Measurements from ENCODE around the gene NADK.

DNA sequence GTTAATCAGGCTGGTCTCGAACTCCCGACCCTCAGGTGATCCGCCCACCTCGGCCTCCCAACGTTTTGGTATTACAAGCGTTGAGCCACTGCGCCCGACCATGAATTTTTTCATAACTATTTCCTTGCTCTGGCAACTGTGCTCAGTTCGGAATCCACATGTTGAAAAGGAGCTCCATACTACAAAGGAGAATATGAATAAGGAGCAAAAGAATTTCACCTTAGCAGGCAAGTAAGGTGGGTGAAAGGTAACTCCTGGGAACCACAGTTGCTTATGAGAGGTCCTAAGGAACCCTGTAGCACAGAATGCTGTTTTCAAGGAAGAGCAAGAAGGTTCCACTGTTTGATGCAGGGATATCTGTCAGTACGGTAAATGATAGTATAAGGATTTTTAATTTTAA, 29.9 kb upstream of the NADK start:
- TF ChIP-seq, protein P1, sequence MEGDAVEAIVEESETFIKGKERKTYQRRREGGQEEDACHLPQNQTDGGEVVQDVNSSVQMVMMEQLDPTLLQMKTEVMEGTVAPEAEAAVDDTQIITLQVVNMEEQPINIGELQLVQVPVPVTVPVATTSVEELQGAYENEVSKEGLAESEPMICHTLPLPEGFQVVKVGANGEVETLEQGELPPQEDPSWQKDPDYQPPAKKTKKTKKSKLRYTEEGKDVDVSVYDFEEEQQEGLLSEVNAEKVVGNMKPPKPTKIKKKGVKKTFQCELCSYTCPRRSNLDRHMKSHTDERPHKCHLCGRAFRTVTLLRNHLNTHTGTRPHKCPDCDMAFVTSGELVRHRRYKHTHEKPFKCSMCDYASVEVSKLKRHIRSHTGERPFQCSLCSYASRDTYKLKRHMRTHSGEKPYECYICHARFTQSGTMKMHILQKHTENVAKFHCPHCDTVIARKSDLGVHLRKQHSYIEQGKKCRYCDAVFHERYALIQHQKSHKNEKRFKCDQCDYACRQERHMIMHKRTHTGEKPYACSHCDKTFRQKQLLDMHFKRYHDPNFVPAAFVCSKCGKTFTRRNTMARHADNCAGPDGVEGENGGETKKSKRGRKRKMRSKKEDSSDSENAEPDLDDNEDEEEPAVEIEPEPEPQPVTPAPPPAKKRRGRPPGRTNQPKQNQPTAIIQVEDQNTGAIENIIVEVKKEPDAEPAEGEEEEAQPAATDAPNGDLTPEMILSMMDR (IDR thresholded peaks at IDR 0.05): no peak
- no peak for TF ChIP-seq POLR2A (IDR thresholded peaks at IDR 0.05; ENCODE audit: low read depth)

Data from esophagus muscularis mucosa (tissue), 3 donors.